Measurements from ENCODE around the gene AGMO.

- TF ChIP-seq CTCF (IDR thresholded peaks at IDR 0.05) (no peak), POLR2A (IDR thresholded peaks at IDR 0.05) (no peak)
These were observed 7.1 kb downstream of the AGMO start for GRCh38 chr7:15554744-15555143.

Measured in testis (tissue), 2 donors.